ENCODE data around the gene PCGF1. TPM values are rescaled to one million over a fixed set of nuclear protein-coding genes. Genes with fewer than 3 reads are reported as not detected.

The PCGF1 gene
- total and polyA plus RNA-seq, 2 of the 8 experiments (the other 6 are each of a cell fraction or from before 2014, with no cell fraction given), result 10.0 to 23.7 TPM

GRCh38 chr2:74514368-74515270 lies 7.1 kb upstream of the PCGF1 start, which contains the start of gene TLX2:
Gene TLX2 (plus strand): TSS chr2:74514450. CDS start chr2:74514807, 357 bp downstream.
- WGBS, 2 experiments (ENCODE audit: extremely low coverage in 1 of 2, insufficient coverage in 1 of 2, insufficient read length in 1 of 2, insufficient replicate concordance in 2 of 2, low coverage in 1 of 2, low lambda C conversion rate in 2 of 2, missing lambda C conversion rate in 1 of 2), result 5% methylated on average over 64 of the region's 82 CpGs; no CpG with 5 or more reads in 1 of the 2 experiments
- no peak within 1 kb of the TSS for H2BK120ac ChIP-seq (replicated peaks; ENCODE audit: low read depth, low read length)
- no peak within 1 kb of the TSS for H3K4ac ChIP-seq (replicated peaks; ENCODE audit: insufficient read length, low read depth, low read length)
- peak within 1 kb of the TSS; percentile 60; the same call in 1 of the 2 replicates for H3K18ac ChIP-seq (ENCODE audit: extremely low read depth, low read length)
- peak within 1 kb of the TSS; percentile 20 to 62 (median 28) for H3K4me3 ChIP-seq (ENCODE audit: extremely low read depth in 1 of 4, insufficient read depth in 2 of 4, low read depth in 3 of 4, low read length in 4 of 4)
- TF ChIP-seq CBX8 (IDR thresholded peaks at IDR 0.05; ENCODE audit: borderline replicate concordance, low read depth, low read length) (no peak), ATF2 (IDR thresholded peaks at IDR 0.05; ENCODE audit: low read length) (no peak), ZNF274 (IDR thresholded peaks at IDR 0.05; ENCODE audit: borderline replicate concordance, extremely low read depth, low read length) (no peak), POLR2AphosphoS5 (IDR thresholded peaks at IDR 0.05; ENCODE audit: low read depth, low read length) (no peak), CTBP2 (IDR thresholded peaks at IDR 0.05; ENCODE audit: borderline replicate concordance, insufficient read depth, insufficient read length, low read length) (no peak), TAF7 (optimal IDR thresholded peaks at IDR 0.05; ENCODE audit: borderline replicate concordance, low read depth, low read length) (no peak)
- peaks cover 81 to 100% (median 96%) of the 10 kb centered on the region in 4 experiments for H3K27me3 ChIP-seq (replicated peaks in 1 of 4; ENCODE audit: control insufficient read depth in 3 of 4, extremely low read depth in 1 of 4, insufficient read depth in 3 of 4, low read length in 3 of 4)
- H2BK20ac ChIP-seq (ENCODE audit: low read length), result no peak within 1 kb of the TSS
- no peaks in the 10 kb centered on the region for H3K79me2 ChIP-seq (ENCODE audit: control insufficient read depth in 1 of 2, insufficient read depth in 2 of 2, low read length in 2 of 2)
- no peak within 1 kb of the TSS for H4K5ac ChIP-seq (ENCODE audit: insufficient read length, low read depth, low read length)
- no peak within 1 kb of the TSS for H2BK15ac ChIP-seq (ENCODE audit: low read length)
- no peak within 1 kb of the TSS for H2BK5ac ChIP-seq (ENCODE audit: low read depth, low read length)
- H3K36me3 ChIP-seq (ENCODE audit: control insufficient read depth in 2 of 4, insufficient read depth in 4 of 4, low read length in 3 of 4), result peaks cover 0 to 19% (median 0%) of the 10 kb centered on the region in 4 experiments; a peak in 1 of 8 replicates
- peaks cover 7 to 12% of the 10 kb centered on the region in 2 experiments for H3K9me3 ChIP-seq (ENCODE audit: insufficient read depth in 2 of 2, low read depth in 1 of 2, low read length in 1 of 2)
- ChIA-PET POLR2A (ENCODE audit: partially characterized antibody) (interaction anchor here (0.6 to 6.7 kb wide), 10 partner anchors 8 to 74 kb away, joined by 3 to 63 read pairs (median 5); partner anchors contain the start of genes AUP1, CCDC142, DQX1 and HTRA2), CTCF (ENCODE audit: partially characterized antibody) (interaction anchor here (0.5 to 4.2 kb wide), 7 partner anchors 11 to 450 kb away, joined by 3 to 20 read pairs (median 6); partner anchors contain the start of gene DQX1)
- no peak within 1 kb of the TSS for H3K9ac ChIP-seq (replicated peaks in 1 of 4; ENCODE audit: extremely low read depth in 1 of 4, low read depth in 3 of 4, low read length in 3 of 4)
- peaks cover 0 to 24% (median 10%) of the 10 kb centered on the region in 4 experiments; a peak in 6 of 7 replicates for H3K4me1 ChIP-seq (replicated peaks in 1 of 4; ENCODE audit: control insufficient read depth in 3 of 4, insufficient read depth in 4 of 4, low read length in 3 of 4)
- DNase-seq (ENCODE audit: low read depth in 1 of 2, low spot score in 2 of 2) (peak in 1 of 2 experiments; percentile 76), FAIRE-seq (no peak)
- H4K91ac ChIP-seq (replicated peaks; ENCODE audit: insufficient read length, low read length), result no peak within 1 kb of the TSS
- no peak within 1 kb of the TSS for H2AFZ ChIP-seq (ENCODE audit: low read length)
- H3K14ac ChIP-seq (ENCODE audit: insufficient read length), result no peak within 1 kb of the TSS
- peaks cover 2 to 4% of the 10 kb centered on the region in 2 experiments for H4K20me1 ChIP-seq (replicated peaks in 1 of 2; ENCODE audit: control insufficient read depth in 1 of 2, insufficient read depth in 2 of 2, low read length in 2 of 2)
- H4K8ac ChIP-seq (ENCODE audit: extremely low read depth, insufficient read depth, low read length), result peak within 1 kb of the TSS; percentile 11; the same call in 1 of the 2 replicates
- H3K27ac ChIP-seq (ENCODE audit: low read depth, low read length), result no peak within 1 kb of the TSS
- H3K4me2 ChIP-seq (ENCODE audit: insufficient read depth in 1 of 2, low read depth in 2 of 2, low read length in 2 of 2), result peak within 1 kb of the TSS; percentile 63 to 88
- no peak within 1 kb of the TSS for H3K56ac ChIP-seq (replicated peaks; ENCODE audit: insufficient read length, low read depth, low read length)
- no peaks in the 10 kb centered on the region for H3K79me1 ChIP-seq (ENCODE audit: low read depth, low read length)
- H3K23me2 ChIP-seq (ENCODE audit: low read depth, low read length), result peaks cover 10% of the 10 kb centered on the region; the same call in 1 of the 2 replicates
- peak within 1 kb of the TSS; percentile 68; the same call in 1 of the 2 replicates for H2BK12ac ChIP-seq (ENCODE audit: low read depth, low read length)
- H3K23ac ChIP-seq (ENCODE audit: insufficient read length), result no peak within 1 kb of the TSS
- H2AK5ac ChIP-seq (ENCODE audit: low read depth, low read length), result no peak within 1 kb of the TSS
